Measurements from ENCODE around the gene CLCN6. TPM values are rescaled to one million over a fixed set of nuclear protein-coding genes. Genes with fewer than 3 reads are reported as not detected.
A peak's percentile ranks its signal among the peaks of the same experiment; 100 is the strongest.

CLCN6 gene
- polyA plus RNA-seq, 1 experiment = 6.1 TPM

DNA sequence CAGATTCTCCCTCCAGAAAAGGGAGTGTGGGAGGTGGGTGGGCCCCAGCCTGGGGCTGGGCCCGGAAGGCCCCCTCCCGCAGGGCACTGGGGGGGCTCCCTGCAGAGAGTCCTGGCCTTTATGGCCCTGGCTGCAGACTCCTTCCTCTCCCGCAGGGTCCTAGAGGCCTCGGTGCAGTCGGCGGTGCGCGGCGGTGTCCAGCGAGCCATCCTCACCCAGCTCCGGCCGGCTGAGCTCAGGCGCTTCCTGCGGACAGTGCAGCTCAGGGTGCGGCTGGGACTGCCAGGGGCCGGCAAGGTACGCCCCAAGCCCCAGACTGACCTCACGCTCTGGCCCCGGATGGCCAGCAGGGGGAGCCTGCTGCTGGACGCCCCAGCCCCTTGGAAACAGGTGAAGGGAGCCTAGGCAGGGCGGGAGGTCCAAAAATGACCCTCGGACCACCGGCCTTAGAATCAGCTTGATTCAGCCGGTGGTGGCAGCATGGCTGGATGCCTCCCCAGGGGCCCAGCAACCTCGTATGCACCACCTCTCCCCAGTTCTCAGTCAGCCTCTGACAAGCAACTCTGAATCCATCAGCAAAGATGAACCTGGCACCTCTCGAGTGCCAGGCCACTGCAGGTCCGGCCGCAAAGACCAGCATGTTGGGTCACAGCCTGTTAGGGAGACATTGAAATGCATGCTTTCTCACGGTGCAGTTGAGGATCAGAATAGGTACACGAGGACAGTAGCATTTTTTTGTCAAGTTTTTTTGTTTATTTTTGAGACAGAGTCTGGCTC is 20.8 kb upstream of the CLCN6 start:
- ChIA-PET POLR2A (no interaction called here), CTCF (interaction anchor here (0.6 to 1.7 kb wide), 11 partner anchors 9 to 270 kb away, joined by 3 to 7 read pairs (median 4); partner anchors contain the start of genes CLCN6 and MTHFR)
- no peak for DNase-seq (ENCODE audit: low read depth)
- TF ChIP-seq, protein P1, sequence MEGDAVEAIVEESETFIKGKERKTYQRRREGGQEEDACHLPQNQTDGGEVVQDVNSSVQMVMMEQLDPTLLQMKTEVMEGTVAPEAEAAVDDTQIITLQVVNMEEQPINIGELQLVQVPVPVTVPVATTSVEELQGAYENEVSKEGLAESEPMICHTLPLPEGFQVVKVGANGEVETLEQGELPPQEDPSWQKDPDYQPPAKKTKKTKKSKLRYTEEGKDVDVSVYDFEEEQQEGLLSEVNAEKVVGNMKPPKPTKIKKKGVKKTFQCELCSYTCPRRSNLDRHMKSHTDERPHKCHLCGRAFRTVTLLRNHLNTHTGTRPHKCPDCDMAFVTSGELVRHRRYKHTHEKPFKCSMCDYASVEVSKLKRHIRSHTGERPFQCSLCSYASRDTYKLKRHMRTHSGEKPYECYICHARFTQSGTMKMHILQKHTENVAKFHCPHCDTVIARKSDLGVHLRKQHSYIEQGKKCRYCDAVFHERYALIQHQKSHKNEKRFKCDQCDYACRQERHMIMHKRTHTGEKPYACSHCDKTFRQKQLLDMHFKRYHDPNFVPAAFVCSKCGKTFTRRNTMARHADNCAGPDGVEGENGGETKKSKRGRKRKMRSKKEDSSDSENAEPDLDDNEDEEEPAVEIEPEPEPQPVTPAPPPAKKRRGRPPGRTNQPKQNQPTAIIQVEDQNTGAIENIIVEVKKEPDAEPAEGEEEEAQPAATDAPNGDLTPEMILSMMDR (IDR thresholded peaks at IDR 0.05; ENCODE audit: insufficient read depth, low read depth, low read length) = peak; percentile 91
- Histone ChIP-seq H3K36me3 (ENCODE audit: control insufficient read depth, insufficient read depth, low read length) (peaks cover 6% of the 10 kb centered on the region), H3K4me3 (ENCODE audit: low read depth, low read length) (0 out of 2 replicates have a peak overlapping the region, but pooled peaks have one; percentile 4), H3K27me3 (ENCODE audit: control insufficient read depth, insufficient read depth, low read length) (no peaks in the 10 kb centered on the region)

DNA sequence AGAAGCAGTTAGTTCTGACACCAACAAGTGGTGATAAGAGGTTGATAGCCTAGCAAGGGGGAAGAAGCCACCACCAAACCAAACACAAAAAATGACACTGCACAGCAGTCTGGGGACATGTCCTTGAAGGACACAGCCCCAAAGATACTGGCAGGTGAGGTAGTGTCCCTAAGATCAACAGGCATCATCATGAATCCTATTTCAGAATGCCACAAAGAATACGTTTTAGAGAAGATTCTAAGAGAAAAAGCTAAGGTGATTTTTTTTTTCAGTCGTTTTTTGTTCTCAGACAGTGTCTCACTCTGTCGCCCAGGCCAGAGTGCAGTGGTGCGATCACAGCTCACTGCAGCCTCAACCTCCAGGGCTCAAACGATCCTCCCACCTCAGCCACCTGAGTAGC is 19.8 kb upstream of the CLCN6 start:
- peaks cover 7% of the 10 kb centered on the region for H3K36me3 ChIP-seq (ENCODE audit: control insufficient read depth, insufficient read depth, low read length)
- H3K27me3 ChIP-seq (ENCODE audit: control insufficient read depth, insufficient read depth, low read length) = no peaks in the 10 kb centered on the region
- TF ChIP-seq, protein P1 (IDR thresholded peaks at IDR 0.05; ENCODE audit: insufficient read depth, low read depth, low read length) = no peak
- CTCF ChIA-PET = interaction anchor here (0.7 to 1.7 kb wide), 3 partner anchors 12 to 132 kb away, joined by 3 to 6 read pairs (median 3); no protein-coding TSS in a partner anchor
- no peak overlapping the region for H3K4me3 ChIP-seq (ENCODE audit: low read depth, low read length)
- POLR2A ChIA-PET = no interaction called here
- DNase-seq (ENCODE audit: low read depth) = no peak

DNA sequence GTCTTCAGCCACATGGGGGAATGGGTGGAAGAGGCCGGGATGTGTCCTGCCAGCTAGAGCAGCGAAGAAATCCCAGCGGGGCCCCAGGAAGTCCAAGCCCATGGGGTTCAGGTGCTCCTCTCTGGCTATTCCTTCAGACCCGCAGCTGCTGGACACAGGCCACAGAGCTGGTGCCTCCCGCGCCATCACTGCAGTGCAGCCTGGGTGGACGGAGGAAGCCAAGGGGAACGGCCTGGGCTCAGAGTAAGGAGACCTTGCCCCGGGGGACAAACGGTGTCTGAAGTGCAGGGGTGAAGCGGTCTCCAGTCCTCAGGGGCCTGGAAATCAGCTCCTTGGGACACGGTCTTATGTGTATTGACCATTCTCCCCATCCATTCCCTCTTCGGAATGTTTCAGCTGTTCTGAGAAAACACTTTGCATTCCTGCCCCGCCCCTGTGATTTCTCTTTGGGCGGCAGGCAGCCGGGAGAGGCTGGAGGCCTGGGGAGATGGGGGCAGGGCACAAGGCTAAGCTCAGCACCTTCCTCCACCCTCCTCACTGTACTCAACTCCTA is 18.7 kb upstream of the CLCN6 start:
- Histone ChIP-seq H3K27me3 (ENCODE audit: control insufficient read depth, insufficient read depth, low read length) (no peaks in the 10 kb centered on the region), H3K4me3 (ENCODE audit: low read depth, low read length) (no peak overlapping the region), H3K36me3 (ENCODE audit: control insufficient read depth, insufficient read depth, low read length) (peaks cover 7% of the 10 kb centered on the region)
- ChIA-PET CTCF (interaction anchor here (1.0 to 1.1 kb wide), 3 partner anchors 16 to 123 kb away, joined by 3 read pairs; no protein-coding TSS in a partner anchor), POLR2A (interaction anchor here (0.6 to 1.0 kb wide), 2 partner anchors 16 to 26 kb away, joined by 4 to 13 read pairs; no protein-coding TSS in a partner anchor)
- TF ChIP-seq, protein P1 (IDR thresholded peaks at IDR 0.05; ENCODE audit: insufficient read depth, low read depth, low read length) = no peak
- DNase-seq (ENCODE audit: low read depth) = no peak

DNA sequence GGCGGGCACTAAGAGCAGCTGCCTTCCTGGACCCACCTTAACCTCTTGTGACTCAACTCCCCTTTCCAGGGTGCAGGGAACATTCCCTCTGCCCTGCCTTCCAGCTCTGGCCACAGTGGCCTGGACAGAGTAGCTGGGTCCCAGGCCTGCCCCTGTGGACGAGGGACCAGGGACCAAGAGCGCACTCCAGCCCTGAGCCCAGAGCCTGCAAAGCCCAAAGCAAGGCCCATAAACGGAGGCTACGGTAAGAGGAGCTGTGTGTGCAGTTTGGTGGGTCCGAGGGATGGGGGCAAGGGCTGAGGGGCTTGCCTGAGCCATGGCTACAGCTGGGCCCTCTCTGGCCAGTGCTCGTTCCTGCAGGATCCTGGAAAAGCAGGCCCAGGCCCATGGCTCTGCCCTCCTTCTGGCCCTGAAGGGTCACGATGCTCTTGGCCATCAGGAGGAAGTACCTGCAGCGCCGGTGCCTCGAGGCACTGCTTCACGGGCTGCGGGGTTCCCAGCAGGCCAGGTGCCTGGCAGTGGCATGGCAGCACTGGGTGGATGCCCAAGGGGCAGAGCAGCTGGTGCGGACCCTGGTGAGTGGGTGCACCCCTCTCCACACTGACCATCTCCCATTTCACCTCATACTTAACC is 18.1 kb upstream of the CLCN6 start:
- Histone ChIP-seq H3K4me3 (ENCODE audit: low read depth, low read length) (no peak overlapping the region), H3K27me3 (ENCODE audit: control insufficient read depth, insufficient read depth, low read length) (no peaks in the 10 kb centered on the region), H3K36me3 (ENCODE audit: control insufficient read depth, insufficient read depth, low read length) (peaks cover 7% of the 10 kb centered on the region)
- TF ChIP-seq, protein P1 (IDR thresholded peaks at IDR 0.05; ENCODE audit: insufficient read depth, low read depth, low read length) = no peak
- DNase-seq (ENCODE audit: low read depth) = no peak
- ChIA-PET POLR2A (interaction anchor here (1.0 kb wide), 1 partner anchor 16 kb away, joined by 4 read pairs; no protein-coding TSS in a partner anchor), CTCF (interaction anchor here (1.0 to 1.1 kb wide), 3 partner anchors 15 to 123 kb away, joined by 3 read pairs; no protein-coding TSS in a partner anchor)
